Measurements from ENCODE around the gene CNTNAP4. TPM values are rescaled to one million over a fixed set of nuclear protein-coding genes. Genes with fewer than 3 reads are reported as not detected.

Gene CNTNAP4
- total RNA-seq, 2 donors from 2014 or later = not detected

GRCh38 chr16:76446251-76446650 lies 169.1 kb downstream of the CNTNAP4 start:
- DNase-seq = no peak

GRCh38 chr16:76450890-76451289 lies 173.7 kb downstream of the CNTNAP4 start:
- Histone ChIP-seq H3K36me3 (no peaks in the 10 kb centered on the region), H3K4me1 (no peaks in the 10 kb centered on the region), H3K27me3 (no peaks in the 10 kb centered on the region), H3K9me3 (no peaks in the 10 kb centered on the region), H3K9ac (ENCODE audit: low read depth in 2 of 2, low read length in 2 of 2) (no peak overlapping the region), H3K27ac (no peak overlapping the region), H3K4me3 (no peak overlapping the region)
- intact Hi-C loops (cut with DNase I) = no loop called here
- DNase-seq = no peak
- TF ChIP-seq, protein P1, sequence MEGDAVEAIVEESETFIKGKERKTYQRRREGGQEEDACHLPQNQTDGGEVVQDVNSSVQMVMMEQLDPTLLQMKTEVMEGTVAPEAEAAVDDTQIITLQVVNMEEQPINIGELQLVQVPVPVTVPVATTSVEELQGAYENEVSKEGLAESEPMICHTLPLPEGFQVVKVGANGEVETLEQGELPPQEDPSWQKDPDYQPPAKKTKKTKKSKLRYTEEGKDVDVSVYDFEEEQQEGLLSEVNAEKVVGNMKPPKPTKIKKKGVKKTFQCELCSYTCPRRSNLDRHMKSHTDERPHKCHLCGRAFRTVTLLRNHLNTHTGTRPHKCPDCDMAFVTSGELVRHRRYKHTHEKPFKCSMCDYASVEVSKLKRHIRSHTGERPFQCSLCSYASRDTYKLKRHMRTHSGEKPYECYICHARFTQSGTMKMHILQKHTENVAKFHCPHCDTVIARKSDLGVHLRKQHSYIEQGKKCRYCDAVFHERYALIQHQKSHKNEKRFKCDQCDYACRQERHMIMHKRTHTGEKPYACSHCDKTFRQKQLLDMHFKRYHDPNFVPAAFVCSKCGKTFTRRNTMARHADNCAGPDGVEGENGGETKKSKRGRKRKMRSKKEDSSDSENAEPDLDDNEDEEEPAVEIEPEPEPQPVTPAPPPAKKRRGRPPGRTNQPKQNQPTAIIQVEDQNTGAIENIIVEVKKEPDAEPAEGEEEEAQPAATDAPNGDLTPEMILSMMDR (IDR thresholded peaks at IDR 0.05) = no peak

More at GRCh38 chr16:76446251-76446650, 169.1 kb downstream of the CNTNAP4 start:
- Histone ChIP-seq H3K9me3 (no peaks in the 10 kb centered on the region), H3K9ac (ENCODE audit: low read depth in 2 of 2, low read length in 2 of 2) (no peak overlapping the region), H3K4me3 (no peak overlapping the region), H3K27me3 (no peaks in the 10 kb centered on the region), H3K36me3 (no peaks in the 10 kb centered on the region), H3K27ac (no peak overlapping the region), H3K4me1 (no peaks in the 10 kb centered on the region)
- TF ChIP-seq, protein P1 (IDR thresholded peaks at IDR 0.05) = no peak
- intact Hi-C loops (cut with DNase I) = no loop called here

DNA sequence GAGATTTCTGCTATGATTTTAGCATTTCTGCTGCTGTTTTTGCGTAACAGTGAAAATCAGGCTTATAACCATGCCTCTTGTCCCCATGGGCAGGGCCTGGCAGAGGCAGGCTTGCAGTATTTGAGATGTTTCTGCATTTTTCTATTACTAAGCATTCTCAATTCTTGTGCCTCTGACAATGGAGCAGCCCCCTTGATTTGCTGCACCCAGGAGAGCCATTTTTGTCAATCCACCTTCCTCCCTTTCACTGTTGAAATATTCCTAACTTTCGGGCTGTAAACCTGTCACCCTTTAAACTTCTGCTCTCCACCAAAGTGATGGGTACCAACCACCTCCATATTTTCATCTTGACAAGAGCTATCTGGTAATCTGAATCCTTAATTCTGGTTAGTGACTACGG lies 178.1 kb downstream of the CNTNAP4 start:
- Histone ChIP-seq H3K9ac (ENCODE audit: low read depth in 2 of 2, low read length in 2 of 2) (no peak overlapping the region), H3K4me1 (no peaks in the 10 kb centered on the region), H3K27ac (no peak overlapping the region), H3K27me3 (no peaks in the 10 kb centered on the region), H3K4me3 (no peak overlapping the region), H3K9me3 (no peaks in the 10 kb centered on the region), H3K36me3 (no peaks in the 10 kb centered on the region)
- intact Hi-C loops (cut with DNase I) = no loop called here
- no peak for DNase-seq
- TF ChIP-seq, protein P1 (IDR thresholded peaks at IDR 0.05) = no peak

DNA sequence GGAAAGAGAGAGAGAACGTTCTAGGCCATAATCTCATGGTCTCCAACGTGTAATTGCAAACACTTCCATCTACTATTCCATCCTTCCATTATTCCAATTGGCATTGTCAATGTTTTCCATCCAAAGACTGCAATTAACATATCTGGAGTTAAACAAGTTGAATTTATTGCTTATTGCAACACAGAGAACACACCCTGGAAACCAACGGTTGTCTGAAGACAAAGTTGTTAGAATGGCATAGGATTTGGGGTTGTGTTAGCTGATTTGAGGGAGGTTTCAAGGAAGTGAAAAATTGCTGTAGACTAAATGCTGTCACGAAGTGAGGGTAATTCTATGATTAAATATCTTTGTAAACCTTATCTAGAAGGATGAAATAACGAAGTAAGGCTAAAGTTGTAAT lies 178.8 kb downstream of the CNTNAP4 start:
- intact Hi-C loops (cut with DNase I) = no loop called here
- TF ChIP-seq, protein P1 (IDR thresholded peaks at IDR 0.05) = no peak
- Histone ChIP-seq H3K4me3 (no peak overlapping the region), H3K4me1 (no peaks in the 10 kb centered on the region), H3K27me3 (no peaks in the 10 kb centered on the region), H3K36me3 (no peaks in the 10 kb centered on the region), H3K9ac (ENCODE audit: low read depth in 2 of 2, low read length in 2 of 2) (no peak overlapping the region), H3K9me3 (no peaks in the 10 kb centered on the region), H3K27ac (no peak overlapping the region)
- no peak for DNase-seq

GRCh38 chr16:76459111-76459510 lies 181.9 kb downstream of the CNTNAP4 start:
- TF ChIP-seq, protein P1 (IDR thresholded peaks at IDR 0.05) = no peak
- Histone ChIP-seq H3K9me3 (no peaks in the 10 kb centered on the region), H3K27me3 (no peaks in the 10 kb centered on the region), H3K4me1 (no peaks in the 10 kb centered on the region), H3K4me3 (no peak overlapping the region), H3K36me3 (no peaks in the 10 kb centered on the region), H3K27ac (no peak overlapping the region), H3K9ac (ENCODE audit: low read depth in 2 of 2, low read length in 2 of 2) (no peak overlapping the region)
- intact Hi-C loops (cut with DNase I) = no loop called here
- DNase-seq = no peak

DNA sequence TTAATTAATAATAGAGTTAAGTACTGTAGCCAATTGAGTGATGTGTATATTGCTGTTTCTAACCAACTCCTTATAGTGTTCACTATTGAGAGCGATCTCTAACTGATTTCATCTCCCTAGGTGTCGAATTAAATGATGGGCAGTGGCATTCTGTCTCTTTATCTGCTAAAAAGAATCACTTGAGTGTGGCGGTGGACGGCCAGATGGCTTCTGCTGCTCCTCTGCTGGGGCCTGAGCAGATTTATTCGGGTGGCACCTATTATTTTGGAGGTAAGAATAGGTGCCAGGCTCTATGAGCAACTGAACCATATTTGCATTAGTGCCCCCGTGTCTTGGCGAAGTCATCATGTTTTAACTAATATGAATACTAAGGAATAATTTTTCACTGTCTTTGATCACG lies 184.6 kb downstream of the CNTNAP4 start:
- no peaks in the 10 kb centered on the region for H3K27me3 ChIP-seq
- H3K4me3 ChIP-seq = no peak overlapping the region
- H3K36me3 ChIP-seq = no peaks in the 10 kb centered on the region
- no peaks in the 10 kb centered on the region for H3K4me1 ChIP-seq
- H3K27ac ChIP-seq = no peak overlapping the region
- TF ChIP-seq, protein P1 (IDR thresholded peaks at IDR 0.05) = no peak
- no peaks in the 10 kb centered on the region for H3K9me3 ChIP-seq
- no peak for DNase-seq
- H3K9ac ChIP-seq (ENCODE audit: low read depth in 2 of 2, low read length in 2 of 2) = no peak overlapping the region
- intact Hi-C loops (cut with DNase I) = no loop called here
